Type B pancreatic cell (in vitro differentiated cells): ENCODE results near the gene SLC25A30. TPM values are rescaled to one million over a fixed set of nuclear protein-coding genes. Genes with fewer than 3 reads are reported as not detected.

ENCODE experiments used
- DNase-seq: peaks from one replicate; pipeline ENCODE4 v3.0.0; 2021; ENCODE audit warnings: mixed read lengths; ENCODE audit not compliant: unreplicated experiment; ENCODE audit errors: extremely low spot score
- H3K27ac Mint-ChIP-seq: 2 replicates; pipeline ENCODE4 v1.8.0; 2021; ENCODE audit warnings: mild to moderate bottlenecking, mixed read lengths
- H3K27me3 Mint-ChIP-seq: 2 replicates; pipeline ENCODE4 v1.8.0; 2021; ENCODE audit warnings: mixed read lengths
- H3K36me3 Mint-ChIP-seq: 2 replicates; pipeline ENCODE4 v1.8.0; 2021; ENCODE audit warnings: mixed read lengths
- H3K4me1 Mint-ChIP-seq: one replicate; pipeline ENCODE4 v1.8.0; 2021; ENCODE audit warnings: mixed read lengths; ENCODE audit not compliant: unreplicated experiment
- H3K4me3 Mint-ChIP-seq: 2 replicates; pipeline ENCODE4 v1.8.0; 2021; ENCODE audit warnings: mild to moderate bottlenecking, mixed read lengths
- H3K9me3 Mint-ChIP-seq: 2 replicates; pipeline ENCODE4 v1.8.0; 2021; ENCODE audit warnings: mixed read lengths
- total RNA-seq: library from RNA; stranded (reverse); gene quantifications from 2 replicates; pipeline ENCODE4 v1.2.1, GENCODE V29; 2021; ENCODE audit warnings: low replicate concordance
- TF ChIP-seq, protein P1 (sequence below): fragments of 200-600 bp; sonication (generic); conservative IDR thresholded peaks from 2 replicates; pipeline ENCODE4 v1.5.0; 2021; ENCODE audit warnings: antibody characterized with exemption, mild to moderate bottlenecking

Gene SLC25A30
- total RNA-seq, 1 donor from 2014 or later: 7.6 TPM

DNA sequence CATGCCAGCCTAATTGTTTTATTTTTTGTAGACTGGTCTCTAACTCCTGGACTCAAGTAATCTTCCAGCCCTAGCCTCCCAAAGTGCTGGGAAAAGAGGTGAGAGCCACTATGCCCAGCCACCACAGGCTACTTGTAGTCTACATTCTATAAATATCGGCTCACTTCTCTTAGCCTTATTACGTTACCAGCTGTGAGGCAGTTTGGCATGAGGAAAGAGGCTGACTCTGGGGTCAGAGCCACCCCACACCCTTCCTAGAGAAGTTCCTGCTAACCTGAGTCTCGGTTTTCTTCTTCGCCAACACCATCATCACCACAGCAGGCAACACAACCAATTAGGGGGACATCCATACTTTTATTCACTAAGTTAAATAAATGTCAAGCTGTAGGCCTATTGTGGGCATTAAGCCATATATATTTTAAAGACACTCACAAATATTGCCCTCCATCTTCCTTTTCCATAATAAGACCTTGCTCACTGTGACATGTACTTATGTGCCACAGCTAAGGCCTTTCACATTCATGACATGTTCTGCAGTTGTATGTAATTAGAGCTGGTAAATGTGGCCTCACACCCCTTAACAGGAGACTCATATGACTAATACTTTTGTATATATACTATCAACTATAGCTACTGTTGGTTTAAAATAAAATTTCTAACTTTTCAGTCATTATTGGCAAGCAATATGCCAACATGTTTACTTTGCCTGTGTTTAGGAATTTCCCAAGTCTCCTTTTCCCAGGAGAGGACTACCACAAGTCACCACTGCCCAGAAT is 5.7 kb downstream of the SLC25A30 start:
- H3K27ac Mint-ChIP-seq: no peak overlapping the region
- DNase-seq: no peak
- peaks cover 10% of the 10 kb centered on the region for H3K36me3 Mint-ChIP-seq
- TF ChIP-seq, protein P1, sequence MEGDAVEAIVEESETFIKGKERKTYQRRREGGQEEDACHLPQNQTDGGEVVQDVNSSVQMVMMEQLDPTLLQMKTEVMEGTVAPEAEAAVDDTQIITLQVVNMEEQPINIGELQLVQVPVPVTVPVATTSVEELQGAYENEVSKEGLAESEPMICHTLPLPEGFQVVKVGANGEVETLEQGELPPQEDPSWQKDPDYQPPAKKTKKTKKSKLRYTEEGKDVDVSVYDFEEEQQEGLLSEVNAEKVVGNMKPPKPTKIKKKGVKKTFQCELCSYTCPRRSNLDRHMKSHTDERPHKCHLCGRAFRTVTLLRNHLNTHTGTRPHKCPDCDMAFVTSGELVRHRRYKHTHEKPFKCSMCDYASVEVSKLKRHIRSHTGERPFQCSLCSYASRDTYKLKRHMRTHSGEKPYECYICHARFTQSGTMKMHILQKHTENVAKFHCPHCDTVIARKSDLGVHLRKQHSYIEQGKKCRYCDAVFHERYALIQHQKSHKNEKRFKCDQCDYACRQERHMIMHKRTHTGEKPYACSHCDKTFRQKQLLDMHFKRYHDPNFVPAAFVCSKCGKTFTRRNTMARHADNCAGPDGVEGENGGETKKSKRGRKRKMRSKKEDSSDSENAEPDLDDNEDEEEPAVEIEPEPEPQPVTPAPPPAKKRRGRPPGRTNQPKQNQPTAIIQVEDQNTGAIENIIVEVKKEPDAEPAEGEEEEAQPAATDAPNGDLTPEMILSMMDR: no peak
- no peaks in the 10 kb centered on the region for H3K27me3 Mint-ChIP-seq
- H3K9me3 Mint-ChIP-seq: no peaks in the 10 kb centered on the region
- no peak overlapping the region for H3K4me3 Mint-ChIP-seq
- H3K4me1 Mint-ChIP-seq: peaks cover 22% of the 10 kb centered on the region

DNA sequence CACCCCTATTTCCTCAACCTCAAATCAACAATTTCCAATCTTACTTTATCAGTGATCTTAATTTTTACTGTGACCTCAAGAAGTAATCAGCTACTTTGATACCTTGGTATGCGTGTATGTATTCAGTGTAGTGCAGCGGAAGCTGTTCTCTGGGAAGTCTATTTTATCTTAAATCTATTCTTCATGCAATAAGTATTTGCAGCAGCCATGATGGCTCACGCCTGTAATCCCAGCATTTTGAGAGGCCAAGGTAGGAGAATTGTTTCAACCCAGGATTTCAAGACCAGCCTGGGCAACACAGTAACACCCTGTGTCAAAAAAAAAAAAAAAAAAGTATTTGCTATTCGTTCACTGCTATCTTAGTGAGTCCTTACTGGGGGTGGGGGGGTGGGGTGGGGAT is 6.5 kb downstream of the SLC25A30 start:
- no peak overlapping the region for H3K4me3 Mint-ChIP-seq
- peaks cover 12% of the 10 kb centered on the region for H3K36me3 Mint-ChIP-seq
- TF ChIP-seq, protein P1: no peak
- H3K27me3 Mint-ChIP-seq: no peaks in the 10 kb centered on the region
- H3K27ac Mint-ChIP-seq: peak overlapping the region; percentile 17
- DNase-seq: no peak
- no peaks in the 10 kb centered on the region for H3K9me3 Mint-ChIP-seq
- H3K4me1 Mint-ChIP-seq: peaks cover 14% of the 10 kb centered on the region

GRCh38 chr13:45411221-45411620 is 7.0 kb downstream of the SLC25A30 start:
- no peak for DNase-seq
- H3K27ac Mint-ChIP-seq: peak overlapping the region; percentile 17
- H3K9me3 Mint-ChIP-seq: no peaks in the 10 kb centered on the region
- H3K36me3 Mint-ChIP-seq: peaks cover 16% of the 10 kb centered on the region
- no peak overlapping the region for H3K4me3 Mint-ChIP-seq
- H3K27me3 Mint-ChIP-seq: no peaks in the 10 kb centered on the region
- TF ChIP-seq, protein P1: no peak
- H3K4me1 Mint-ChIP-seq: peaks cover 14% of the 10 kb centered on the region

GRCh38 chr13:45410466-45410865 is 7.7 kb downstream of the SLC25A30 start:
- TF ChIP-seq, protein P1: no peak
- Mint-ChIP-seq H3K27me3 (no peaks in the 10 kb centered on the region), H3K27ac (no peak overlapping the region), H3K9me3 (no peaks in the 10 kb centered on the region), H3K36me3 (peaks cover 19% of the 10 kb centered on the region), H3K4me1 (peaks cover 14% of the 10 kb centered on the region), H3K4me3 (no peak overlapping the region)
- DNase-seq: no peak

GRCh38 chr13:45410001-45410400 is 8.2 kb downstream of the SLC25A30 start:
- TF ChIP-seq, protein P1: no peak
- no peak for DNase-seq
- Mint-ChIP-seq H3K27ac (no peak overlapping the region), H3K27me3 (no peaks in the 10 kb centered on the region), H3K36me3 (peaks cover 24% of the 10 kb centered on the region), H3K4me1 (peaks cover 12% of the 10 kb centered on the region), H3K4me3 (no peak overlapping the region), H3K9me3 (no peaks in the 10 kb centered on the region)
